Skin epidermis (tissue), 12 donors: ENCODE measurements around the gene TRNP1.
"Not testable (repeated sequence)": the region's sequence is repeated elsewhere in the genome, so short reads cannot be mapped to it uniquely, and the experiment has no call there.

Experiments
- H3K27ac ChIP-seq, 21 experiments: fragments of 200-600 bp; sonication (generic) in 11 of 21; one replicate each; pipeline ENCODE4 v1.5.0; 2020; ENCODE audit warnings: mild to moderate bottlenecking in 3 of 21, inconsistent platforms in 2 of 21, moderate library complexity in 2 of 21
- H3K4me3 ChIP-seq, 7 experiments: fragments of 200-600 bp; sonication (generic) in 2 of 7; one replicate each; pipeline ENCODE4 v1.5.0; 2020; ENCODE audit warnings: inconsistent platforms in 2 of 7, mild to moderate bottlenecking in 2 of 7, moderate library complexity in 1 of 7

The TRNP1 gene, protein sequence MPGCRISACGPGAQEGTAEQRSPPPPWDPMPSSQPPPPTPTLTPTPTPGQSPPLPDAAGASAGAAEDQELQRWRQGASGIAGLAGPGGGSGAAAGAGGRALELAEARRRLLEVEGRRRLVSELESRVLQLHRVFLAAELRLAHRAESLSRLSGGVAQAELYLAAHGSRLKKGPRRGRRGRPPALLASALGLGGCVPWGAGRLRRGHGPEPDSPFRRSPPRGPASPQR

DNA sequence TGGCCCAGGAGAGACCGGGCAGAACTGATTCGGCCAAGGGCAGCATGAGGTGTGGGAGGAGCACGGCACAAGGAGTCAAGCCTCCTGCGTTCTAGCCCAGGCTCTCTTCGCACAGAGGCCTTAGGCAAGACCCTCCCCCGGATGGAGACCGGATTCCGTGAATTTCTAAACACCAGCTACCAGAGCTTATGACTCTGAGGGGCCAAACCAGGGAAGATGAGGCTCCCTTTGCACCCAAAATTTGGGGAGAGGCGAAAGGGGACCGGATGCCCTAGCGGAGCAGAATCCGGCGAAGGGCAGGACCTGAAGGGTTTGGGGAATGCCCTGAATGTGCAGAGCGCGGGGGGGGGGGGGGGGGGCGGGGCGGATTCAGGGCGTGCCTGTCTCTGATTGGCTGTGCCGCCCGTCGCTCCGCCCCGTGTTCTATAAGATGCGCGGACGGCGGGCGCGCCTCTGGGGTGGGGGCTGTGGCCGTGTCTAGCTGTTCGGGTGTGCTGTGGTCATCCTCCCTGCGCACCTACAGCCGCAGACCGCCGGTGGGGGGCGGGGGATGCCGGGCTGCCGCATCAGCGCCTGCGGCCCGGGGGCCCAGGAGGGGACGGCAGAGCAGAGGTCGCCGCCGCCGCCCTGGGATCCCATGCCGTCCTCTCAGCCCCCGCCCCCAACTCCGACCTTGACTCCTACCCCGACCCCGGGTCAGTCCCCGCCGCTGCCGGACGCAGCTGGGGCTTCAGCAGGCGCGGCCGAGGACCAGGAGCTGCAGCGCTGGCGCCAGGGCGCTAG lies at the start of gene TRNP1:
TSS of gene TRNP1 (plus strand) at position 456 of the 783 bp plus-strand sequence. CDS start at position 551, 95 bp downstream.
- peak within 1 kb of the TSS; percentile 45 to 86 (median 77) for H3K4me3 ChIP-seq
- peak within 1 kb of the TSS in 17 of 21 experiments; percentile 4 to 85 (median 57) for H3K27ac ChIP-seq

DNA sequence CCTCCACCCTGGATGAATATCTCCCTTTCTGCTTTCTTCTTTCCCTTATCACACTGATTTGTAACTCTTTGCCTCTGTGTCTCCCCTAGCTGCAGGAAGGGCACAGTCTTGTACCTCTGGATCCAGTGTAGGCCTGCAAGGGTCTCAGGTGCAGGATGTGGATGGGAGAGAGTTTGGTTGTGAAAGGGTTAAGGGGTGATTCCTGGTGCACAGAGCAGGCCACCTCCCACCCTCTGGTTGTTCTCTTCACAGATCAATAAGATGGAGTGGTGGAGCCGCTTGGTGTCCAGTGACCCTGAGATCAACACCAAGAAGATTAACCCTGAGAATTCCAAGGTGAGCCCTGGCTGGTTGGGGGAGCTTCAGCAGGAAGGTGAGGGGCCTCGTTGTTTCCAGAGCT lies 48.4 kb upstream of the TRNP1 start:
- H3K27ac ChIP-seq: no peak overlapping the region
- no peak overlapping the region for H3K4me3 ChIP-seq

DNA sequence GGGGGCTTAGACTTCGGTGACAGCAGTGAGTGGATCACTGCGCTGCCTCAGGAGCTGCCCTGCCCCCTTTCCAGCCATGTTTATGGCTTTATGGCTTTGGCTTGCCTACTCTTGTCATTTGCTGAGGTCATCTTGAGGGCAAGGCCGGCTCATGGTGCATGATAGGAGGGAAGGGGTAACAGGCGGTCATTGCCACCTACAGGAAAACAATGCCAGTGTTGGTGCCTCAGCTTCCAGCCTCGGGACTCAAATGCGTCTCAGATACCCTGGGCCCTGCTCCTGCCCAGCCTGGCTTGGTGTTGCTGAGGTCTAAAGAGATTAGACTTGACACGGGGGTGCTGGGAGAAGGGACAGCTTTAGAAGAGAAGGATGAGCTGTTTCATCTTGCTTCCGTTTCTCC lies 47.8 kb upstream of the TRNP1 start:
- Histone ChIP-seq H3K4me3 (no peak overlapping the region), H3K27ac (no peak overlapping the region)

DNA sequence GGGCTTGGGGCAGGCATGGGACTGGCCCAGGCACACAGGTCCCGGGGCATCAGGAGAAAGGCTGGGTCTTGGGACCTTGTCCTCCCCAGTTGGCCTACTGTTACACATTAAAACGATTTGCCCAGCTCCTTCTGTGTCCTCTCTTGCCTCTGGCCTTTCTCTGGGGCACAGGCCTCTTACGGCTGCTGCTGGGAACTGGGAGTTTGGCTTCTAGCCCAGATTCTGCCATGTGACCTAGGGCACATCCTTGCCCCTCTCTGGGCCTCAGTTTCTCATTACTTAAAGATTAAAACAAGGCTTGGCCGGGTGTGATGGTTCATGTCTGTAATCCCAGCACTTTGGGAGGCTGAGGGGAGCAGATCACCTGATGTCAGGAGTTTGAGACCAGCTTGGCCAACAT lies 47.2 kb upstream of the TRNP1 start:
- no peak overlapping the region for H3K27ac ChIP-seq
- H3K4me3 ChIP-seq: no peak overlapping the region

DNA sequence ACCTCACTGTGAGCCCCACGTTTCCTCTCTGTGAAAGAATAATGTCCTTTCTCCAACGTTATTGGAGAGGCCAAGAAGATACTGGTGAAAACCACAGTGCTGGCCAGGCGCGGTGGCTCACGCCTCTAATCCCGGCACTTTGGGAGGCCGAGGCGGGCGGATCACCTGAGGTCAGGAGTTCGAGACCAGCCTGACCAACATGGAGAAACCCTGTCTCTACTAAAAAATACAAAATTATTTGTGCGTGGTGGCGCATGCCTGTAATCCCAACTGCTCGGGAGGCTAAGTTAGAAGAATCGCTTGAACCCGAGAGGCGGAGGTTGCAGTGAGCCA lies 44.8 kb upstream of the TRNP1 start:
- not testable (repeated sequence) for H3K27ac ChIP-seq, H3K4me3 ChIP-seq

DNA sequence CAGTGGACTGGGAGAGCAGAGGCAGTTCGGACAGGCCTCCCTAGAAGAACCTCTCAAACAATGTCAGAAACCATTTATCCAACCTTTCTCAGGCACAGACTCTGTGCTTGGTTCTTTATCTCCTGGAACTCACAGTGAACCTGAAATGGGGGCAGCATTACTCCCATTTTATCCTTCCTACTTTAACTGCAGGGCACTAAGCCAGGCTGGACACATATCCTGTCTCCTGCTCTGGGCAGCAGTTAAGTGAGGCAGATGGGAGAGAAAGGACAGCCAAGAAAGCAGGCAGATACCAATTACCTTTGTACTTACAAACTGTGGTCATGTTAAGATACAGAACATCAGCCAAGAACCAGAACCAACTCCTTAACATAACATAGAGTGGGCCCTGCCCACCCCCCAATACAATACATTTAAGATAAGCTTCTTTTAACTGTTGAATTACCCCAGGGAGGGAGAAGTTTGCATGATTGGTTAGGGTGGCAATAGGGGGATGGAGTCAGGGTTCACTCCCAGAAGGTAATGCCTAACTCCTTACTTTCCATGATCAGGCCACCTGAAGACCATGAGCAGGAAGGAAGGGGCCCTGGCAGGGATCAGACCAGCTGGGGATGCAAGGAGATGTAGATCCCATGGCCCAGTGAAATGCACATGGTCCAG lies 44.1 kb upstream of the TRNP1 start:
- H3K27ac ChIP-seq: no peak overlapping the region

DNA sequence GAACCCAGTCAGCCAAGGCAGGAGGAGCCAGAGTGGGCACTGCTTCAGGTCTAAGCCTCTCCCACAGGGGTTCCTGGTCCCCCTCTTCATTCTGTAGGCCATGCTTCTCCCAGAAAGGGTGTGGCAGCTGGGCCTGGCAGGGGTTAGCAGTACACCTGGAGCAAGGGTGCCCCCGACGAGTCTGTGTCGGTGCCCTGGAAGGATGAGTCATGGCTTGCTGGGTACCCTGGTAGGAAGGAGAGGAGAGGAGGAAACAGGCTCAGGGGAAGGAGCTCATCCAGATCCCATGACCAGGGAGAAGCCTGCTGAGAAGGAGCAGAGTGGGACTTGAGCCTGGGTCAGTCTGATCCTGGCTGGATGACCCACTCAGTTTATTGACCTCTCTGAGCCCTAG lies 43.6 kb upstream of the TRNP1 start:
- Histone ChIP-seq H3K27ac (no peak overlapping the region), H3K4me3 (no peak overlapping the region)

More for the DNA sequence above, 44.1 kb upstream of the TRNP1 start:
- no peak overlapping the region for H3K4me3 ChIP-seq

DNA sequence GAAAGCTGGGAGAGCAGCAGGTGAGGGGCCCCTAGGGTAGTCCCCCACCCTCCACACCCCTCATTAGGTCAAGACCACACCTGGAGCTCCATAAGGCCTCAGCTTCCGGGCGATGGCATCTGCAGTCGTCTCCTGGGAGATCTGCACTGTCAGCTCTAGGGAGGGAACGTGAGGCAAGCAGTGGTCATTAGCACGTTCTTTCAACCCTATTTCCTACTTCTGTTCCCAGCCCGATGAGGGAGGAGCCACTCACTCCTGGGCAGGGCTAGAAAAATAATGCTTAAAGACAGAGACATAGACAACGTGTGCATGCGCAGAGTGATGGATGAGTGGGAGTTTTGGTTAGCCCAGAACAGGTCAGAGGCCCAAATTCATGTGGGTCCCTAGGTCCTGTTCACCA lies 42.9 kb upstream of the TRNP1 start:
- H3K27ac ChIP-seq: no peak overlapping the region
- no peak overlapping the region for H3K4me3 ChIP-seq

DNA sequence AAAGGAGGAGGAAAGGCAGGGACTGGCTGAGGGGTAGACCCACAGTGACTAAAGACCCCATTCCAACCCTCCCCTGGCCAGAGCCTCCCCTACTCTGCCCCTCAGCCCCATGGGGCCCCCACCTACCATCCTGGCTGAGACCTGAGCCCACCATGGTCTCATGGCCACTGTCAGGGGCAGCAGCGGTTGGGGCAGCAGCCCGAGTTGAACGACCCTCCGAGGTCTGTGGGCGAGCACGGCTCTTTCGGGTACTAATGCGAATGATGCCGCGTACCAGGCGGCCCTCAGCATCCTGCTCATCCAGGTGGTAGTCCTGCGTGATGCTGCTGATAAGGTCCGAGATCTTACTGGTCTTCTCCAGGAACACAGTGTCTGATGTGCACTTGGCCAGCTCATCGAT lies 42.3 kb upstream of the TRNP1 start:
- no peak overlapping the region for H3K4me3 ChIP-seq
- H3K27ac ChIP-seq: no peak overlapping the region

DNA sequence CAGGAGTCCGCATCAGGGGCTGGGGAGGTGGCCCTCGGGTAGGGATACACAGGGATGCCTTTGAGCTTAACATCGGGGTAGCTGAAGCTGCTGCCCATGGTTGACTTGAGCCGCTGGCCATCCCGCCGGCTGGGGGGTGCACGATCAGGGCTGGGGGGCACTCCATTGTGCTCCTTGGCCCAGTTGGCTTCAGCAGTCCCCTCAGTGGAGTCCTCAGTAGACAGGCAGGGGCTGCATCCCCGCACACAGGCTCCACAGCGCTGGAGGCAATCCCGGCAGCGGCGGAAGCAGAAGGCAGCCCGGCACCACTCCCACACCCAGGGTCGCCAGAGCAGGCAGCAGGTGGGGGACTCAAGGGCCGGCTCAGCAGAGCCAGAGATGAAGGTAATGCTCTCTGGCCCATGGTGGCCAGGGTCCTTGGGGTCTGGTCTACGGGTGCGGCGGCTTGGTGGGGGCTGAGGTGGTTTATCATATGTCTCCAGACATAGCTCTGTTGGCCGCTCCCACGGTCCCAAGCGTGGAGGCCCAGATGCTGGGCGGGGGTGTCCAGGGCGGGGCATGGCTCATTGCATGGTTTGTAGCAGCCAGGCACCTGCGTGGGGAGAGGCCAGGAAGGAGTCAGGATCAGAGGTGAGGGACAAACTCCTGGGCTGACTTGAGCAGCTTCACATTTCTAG lies 41.5 kb upstream of the TRNP1 start:
- Histone ChIP-seq H3K4me3 (no peak overlapping the region), H3K27ac (no peak overlapping the region)

DNA sequence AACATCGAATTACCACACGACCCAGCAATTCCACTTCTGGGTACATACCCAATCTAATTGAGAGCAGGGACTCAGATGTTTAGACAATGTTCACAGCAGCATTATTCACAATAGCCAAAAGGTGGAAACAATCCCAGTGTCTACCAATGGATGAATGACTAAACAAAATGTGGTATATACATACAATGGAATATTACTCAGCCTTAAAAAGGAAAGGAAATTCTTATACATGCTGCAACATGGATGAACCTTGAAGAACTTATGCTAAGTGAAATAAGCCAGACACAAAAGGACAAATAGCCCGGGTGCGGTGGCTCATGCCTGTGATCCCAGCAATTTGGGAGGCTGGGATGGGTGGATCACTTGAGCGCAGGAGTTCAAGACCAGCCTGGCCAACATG lies 40.1 kb upstream of the TRNP1 start:
- no peak overlapping the region for H3K4me3 ChIP-seq
- H3K27ac ChIP-seq: no peak overlapping the region

DNA sequence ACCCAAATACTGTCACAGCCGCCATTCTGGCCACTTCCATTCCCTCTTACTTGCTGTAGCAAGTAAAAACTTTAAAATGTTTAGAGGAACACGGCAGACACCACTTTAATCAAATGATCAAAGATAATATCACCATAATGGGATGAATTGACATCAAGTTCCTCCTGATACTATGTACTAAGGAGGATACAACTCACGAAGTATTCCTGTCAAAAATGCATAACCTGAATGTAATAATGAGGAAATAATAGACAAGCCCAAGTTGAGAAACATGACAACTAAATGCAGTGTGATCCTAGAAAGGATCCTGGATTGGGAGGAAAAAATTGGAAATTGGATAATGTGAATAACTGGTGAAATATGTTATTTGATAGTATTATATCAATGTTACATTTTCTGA lies 37.2 kb upstream of the TRNP1 start:
- Histone ChIP-seq H3K27ac (no peak overlapping the region), H3K4me3 (no peak overlapping the region)

DNA sequence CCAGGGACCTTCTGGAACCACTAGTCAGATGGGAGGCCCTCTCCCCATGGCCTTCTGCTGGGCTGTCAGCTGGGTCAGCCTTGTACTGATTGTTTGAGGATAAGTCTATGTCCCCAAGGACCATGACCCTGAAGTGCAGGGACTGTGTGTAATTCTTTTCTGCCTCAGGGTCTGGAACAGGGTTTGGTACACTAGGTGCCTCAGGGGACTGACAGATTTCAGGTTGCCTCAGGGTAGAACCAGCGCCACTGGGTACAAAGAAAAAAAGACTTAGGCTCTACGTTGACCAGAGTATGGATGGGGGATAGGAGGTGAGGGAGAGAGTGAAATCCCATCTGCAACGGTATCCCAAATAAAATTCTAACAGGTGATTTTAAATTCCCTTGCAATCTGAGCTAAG lies 36.2 kb upstream of the TRNP1 start:
- Histone ChIP-seq H3K4me3 (no peak overlapping the region), H3K27ac (no peak overlapping the region)

DNA sequence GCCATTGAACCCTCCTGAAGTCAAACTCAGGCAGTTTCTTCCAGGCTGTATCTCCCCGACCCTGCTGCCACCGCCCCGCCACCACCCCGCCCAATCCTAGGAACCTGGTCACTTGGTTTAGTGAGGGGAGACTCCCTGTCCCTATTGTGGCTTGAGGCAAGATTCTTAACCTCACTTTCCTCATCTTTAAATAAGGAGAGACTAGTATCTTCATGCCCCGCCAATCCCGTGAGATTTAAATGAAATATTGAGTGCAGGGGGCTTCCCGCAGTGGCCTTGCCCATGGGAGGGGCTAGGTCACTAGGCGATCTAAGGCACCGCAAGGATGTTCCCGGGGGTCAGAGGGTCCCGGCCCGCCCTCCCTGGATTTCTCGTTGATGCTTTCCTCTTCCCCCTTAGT lies 34.2 kb upstream of the TRNP1 start:
- peak overlapping the region in 14 of 21 experiments; percentile 70 to 95 (median 90) for H3K27ac ChIP-seq
- peak overlapping the region; percentile 44 to 91 (median 76) for H3K4me3 ChIP-seq

DNA sequence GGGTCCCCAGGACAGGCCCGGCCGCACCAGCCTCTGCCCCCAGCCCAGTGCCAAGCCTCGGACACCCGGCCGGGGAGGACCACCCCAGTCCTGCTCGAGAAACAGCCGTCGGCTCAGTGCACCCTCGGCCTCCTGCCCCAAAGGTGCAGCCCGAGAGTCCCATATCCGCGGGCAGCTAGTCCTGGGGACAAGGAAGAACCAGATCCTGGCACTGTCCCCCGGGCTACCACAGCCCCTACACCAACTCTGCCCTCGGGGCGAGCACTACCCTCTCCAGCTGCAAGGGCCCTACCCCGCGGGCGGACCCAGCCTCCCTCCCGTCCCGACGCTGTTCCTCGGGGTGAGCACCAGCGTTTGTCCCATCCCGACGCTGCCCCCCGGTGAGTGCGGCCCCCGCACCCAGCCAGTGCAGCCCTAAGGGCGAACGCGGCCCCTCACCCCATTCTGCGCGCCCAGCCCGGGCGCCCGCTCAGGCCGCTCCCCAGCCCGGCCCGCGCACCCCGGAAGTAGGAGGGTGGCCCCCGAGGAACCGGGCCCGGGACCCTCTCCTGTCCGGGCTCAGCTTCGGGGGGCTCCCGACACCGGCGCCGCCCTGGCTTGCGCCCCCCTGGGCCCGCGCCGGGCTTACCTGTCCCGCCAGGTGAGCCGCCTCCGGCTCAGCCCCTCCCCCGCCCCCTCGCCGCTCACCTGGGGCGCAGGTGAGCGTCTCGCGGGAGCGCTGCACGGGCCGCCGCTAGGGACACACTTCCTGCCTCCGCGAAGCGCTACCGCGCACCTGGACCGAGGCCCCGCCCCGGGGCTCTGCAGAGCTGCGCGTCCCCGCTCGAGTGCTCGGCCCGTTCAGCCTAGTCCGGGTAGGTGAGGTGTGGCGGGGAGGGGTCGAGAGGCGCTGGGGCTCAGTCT lies 33.5 kb upstream of the TRNP1 start, which contains the start of gene KDF1:
TSS of gene KDF1 (minus strand) at position 747 of the 903 bp plus-strand sequence. CDS start 8,088 bp downstream, outside the sequence.
- peak within 1 kb of the TSS; percentile 44 to 91 (median 76) for H3K4me3 ChIP-seq

DNA sequence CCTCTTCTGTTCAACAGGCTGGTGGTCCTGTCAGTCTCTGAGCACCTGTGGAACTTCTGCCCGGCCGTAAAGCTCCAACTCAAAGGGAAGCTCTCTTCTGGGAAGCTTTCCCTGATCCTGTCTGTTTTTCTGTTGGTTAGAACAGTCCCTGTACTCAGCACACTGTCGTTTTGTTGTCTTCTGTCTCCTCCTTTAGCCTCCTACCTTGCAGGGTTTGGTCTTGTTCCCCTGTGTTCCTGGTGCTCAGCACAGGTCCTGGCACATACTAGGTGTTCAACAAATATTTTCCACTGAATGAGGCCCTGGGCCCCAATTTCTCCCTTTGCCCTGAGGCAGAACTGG lies 32.9 kb upstream of the TRNP1 start:
- Histone ChIP-seq H3K27ac (peak overlapping the region in 17 of 21 experiments; percentile 59 to 95 (median 83)), H3K4me3 (peak overlapping the region; percentile 44 to 91 (median 76))

More for the DNA sequence above, 33.5 kb upstream of the TRNP1 start, which contains the start of gene KDF1:
- peak within 1 kb of the TSS; percentile 23 to 95 (median 83) for H3K27ac ChIP-seq

DNA sequence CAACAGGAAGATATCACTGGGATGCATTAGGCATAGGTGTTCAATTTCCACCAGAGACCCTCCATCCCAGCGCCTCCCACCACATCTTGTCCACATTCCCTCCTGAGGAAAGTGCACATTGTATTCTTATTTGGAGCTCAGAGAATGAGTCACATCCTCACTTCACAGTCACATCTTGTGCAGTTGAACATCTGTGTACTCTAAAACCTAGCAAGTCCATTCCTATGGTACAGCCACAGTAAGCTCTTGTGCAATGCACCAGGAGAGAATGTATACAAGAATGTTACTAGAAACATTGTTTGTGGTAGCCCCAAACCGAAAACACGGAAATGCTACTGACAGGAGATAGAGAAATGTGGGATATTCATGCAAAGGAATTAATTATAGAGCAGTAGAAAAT lies 31.7 kb upstream of the TRNP1 start:
- Histone ChIP-seq H3K4me3 (no peak overlapping the region), H3K27ac (no peak overlapping the region)

DNA sequence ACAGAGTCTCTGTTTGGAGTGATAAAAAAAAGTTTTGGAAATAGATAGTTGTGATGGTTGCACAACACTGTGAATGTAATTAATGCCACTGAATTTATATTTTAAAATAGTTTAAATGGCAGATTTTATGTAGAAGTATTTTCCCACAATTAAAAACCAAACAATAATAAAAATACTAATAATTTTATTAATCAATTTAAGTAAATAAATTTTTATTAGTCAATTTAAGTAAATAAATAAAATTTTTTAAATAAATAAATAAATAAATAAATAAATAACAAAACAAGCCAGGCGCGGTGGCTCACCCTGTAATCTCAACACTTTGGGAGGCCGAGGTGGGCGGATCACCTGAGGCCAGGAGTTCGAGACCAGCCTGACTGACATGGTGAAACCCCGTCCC lies 28.3 kb upstream of the TRNP1 start:
- Histone ChIP-seq H3K27ac (no peak overlapping the region), H3K4me3 (no peak overlapping the region)

DNA sequence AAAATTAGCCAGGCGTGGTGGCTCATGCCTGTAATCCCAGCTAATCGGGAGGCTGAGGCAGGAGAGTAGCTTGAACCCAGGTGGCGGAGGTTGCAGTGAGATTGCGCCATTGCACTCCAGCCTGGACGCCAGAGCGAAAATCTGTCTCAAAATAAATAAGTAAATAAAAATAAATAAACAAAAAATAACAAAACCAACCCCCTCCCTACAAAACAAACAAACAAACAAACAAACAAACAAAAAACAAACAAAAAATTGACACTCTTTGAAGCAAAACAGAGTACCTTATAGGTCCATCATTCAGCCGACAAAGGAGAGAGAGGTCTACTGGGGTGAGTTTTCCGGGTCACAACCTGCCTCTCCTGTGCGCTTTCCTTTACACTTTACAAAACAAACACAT lies 27.9 kb upstream of the TRNP1 start:
- Histone ChIP-seq H3K27ac (no peak overlapping the region), H3K4me3 (no peak overlapping the region)
